GM21390 (cell line): ENCODE results near the gene SGO1.

Experiments
- ATAC-seq: cut with Tn5 transposase; IDR thresholded peaks from one replicate; pipeline ENCODE4 v1.9.1; 2021; ENCODE audit not compliant: unreplicated experiment

Gene SGO1

DNA sequence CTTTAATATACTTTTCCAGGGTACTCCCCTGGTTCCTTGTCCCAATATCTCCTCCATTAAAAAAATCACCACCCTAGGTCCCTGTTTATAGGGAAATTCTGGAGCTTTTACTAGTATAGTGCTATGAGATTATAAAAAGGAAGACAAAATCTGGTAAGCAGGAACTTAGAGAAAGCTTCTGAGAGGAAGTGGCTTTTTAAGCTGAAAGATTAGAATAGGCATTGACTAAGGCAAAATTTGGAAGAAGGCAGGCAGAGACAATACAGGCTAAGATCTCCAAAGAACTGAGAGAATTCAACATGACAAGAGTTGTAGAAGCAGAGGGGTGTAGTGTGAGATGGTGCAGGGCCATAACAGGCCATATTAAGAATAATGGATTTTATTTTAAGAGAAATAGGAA lies 25.8 kb downstream of the SGO1 start:
- ATAC-seq = no peak

DNA sequence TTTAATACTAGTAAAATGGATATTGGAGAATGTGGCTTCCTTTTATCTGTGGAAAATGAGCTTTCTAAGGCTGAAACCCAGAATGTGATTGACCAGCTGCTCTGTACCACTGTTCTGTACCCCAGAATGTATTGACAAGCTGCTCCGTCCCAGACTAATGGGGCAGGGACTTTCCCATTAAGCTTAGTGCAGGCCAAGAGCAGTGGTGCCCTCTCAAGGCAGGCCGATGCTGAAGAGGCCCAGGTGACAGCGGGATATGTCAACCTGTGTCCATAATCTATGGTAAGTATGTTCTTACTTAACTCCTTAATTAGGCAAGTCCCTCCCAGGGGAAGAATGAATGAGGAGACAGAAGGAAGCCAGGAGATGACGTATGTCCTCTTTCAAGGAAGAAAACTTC lies 31.1 kb downstream of the SGO1 start:
- no peak for ATAC-seq

DNA sequence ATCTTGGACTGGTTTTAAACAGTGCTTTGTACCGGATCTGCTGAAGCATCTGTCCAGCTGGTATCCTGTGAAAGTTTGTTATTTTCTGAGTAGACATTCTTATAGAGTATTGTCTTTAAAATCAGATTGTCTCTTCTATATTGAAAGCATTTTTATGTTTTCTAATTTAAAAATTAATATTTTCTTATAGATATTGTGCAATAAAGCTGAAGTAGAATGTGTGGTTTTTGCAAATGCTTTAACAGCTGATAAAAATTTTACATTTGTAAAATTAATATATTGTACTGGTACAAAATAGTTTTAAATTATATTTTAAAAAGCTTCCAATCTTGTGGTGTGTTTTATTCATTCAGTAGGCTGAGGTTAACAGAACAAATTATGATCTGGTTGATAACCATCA lies 31.9 kb downstream of the SGO1 start:
- ATAC-seq = no peak

DNA sequence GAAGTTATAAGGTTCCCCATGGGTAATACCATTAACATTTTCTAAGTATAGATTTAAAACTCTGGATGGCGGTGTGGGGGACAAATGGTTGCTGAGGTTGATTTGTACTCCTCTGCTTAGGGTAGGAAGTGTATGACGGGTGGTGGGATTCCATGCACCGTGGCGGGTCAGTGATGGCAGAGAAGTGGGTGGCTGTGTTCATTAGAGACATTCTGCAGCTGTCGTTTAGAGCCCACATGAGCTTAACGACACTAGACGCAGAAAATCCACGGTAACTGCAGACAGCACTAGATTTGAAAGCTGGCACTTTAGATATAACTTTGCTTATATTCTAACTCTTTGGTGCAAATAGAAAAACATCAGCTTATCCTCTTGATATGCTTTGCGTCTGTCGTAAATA lies 37.5 kb downstream of the SGO1 start:
- ATAC-seq = no peak

DNA sequence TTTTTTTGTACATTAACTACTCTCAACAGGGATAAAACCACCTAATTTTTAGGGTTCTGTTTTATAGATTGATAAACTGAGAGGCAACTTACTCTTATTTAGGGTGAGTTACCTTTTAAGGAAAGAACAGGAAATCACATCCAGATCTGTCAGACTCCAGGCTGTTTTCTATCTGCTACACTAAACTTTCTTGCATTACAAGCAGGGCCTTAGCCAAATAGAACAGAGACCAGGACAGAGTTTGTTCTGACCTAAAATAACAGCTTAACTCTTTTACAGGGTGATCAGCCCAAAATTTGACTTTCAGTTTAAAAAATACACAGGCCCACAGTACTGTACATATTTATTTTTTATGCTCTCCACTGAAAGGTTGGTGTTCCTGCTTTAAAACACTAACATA lies 38.6 kb downstream of the SGO1 start:
- ATAC-seq = no peak

DNA sequence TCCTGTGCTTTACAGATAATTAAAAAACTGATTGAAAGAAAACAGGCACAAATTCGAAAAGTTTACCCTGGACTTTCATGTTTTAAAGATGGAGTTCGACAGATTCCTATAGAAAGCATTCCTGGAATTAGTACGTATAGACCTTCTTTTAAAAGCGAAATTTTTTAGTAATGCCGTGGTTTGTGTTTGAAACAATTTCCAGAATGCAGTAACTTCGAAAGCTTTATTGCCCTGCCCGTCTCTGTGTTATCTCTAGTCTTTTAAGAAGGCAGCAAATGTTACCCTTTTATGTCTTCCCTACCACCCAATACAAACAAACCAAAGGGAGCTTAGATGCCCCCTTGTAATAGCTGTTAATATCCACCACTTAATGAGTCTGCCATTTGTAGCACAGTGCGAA lies 39.7 kb downstream of the SGO1 start:
- no peak for ATAC-seq

DNA sequence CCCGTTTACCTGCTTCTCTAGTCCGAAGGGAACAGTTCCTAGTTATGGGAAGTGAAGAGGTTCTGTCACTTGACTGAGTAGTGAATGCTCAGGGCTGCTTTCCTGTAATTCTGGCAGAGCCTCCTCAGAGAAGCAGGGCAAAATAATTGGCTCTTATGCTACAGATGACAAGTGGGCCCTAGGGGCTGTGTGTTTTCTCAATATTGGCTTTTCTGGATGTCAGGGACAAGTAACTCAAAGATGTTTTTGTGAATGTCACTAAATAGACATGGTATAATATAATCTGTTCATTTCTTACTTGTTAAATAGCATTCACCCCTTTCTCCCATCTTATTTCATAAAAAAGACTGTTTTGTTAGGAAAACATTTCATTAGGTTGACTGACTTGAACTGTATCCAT lies 40.1 kb downstream of the SGO1 start:
- no peak for ATAC-seq

DNA sequence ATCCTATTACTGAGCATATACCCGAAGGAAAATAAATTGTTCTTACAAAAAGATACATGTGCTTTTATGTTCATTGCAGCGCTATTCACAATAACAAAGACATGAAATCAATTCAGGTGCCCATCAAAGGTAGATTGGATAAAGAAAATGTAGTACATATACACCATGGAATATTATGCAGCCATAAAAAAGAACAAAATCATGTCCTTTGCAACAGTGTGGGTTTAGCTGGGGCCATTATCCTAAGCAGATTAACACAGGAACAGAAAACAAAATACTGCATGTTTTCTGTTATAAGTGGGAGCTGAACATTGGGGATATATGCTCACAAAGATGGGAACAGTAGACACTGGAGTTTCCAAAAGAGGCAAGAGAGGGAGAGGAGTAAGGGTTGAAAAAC lies 42.5 kb downstream of the SGO1 start:
- ATAC-seq = no peak

DNA sequence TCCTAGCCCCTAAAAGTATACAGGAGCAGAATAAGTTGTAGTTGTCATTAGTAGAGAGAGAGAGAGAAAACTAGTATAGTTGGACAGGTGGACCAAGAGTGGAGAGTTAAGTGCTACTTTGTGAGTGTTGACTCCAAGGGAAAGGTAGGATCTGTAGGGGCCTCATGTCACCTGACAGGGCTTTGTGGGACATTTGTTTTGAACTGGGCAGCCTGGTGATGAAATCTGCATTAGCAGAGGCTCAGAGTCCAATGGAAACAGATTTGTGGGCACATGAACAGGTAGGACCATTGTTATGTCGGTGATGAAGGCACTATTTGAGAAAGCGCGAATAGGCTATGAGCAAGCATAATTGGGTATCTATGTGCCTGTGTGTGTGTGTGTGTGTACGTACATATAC lies 43.5 kb downstream of the SGO1 start:
- ATAC-seq = no peak

DNA sequence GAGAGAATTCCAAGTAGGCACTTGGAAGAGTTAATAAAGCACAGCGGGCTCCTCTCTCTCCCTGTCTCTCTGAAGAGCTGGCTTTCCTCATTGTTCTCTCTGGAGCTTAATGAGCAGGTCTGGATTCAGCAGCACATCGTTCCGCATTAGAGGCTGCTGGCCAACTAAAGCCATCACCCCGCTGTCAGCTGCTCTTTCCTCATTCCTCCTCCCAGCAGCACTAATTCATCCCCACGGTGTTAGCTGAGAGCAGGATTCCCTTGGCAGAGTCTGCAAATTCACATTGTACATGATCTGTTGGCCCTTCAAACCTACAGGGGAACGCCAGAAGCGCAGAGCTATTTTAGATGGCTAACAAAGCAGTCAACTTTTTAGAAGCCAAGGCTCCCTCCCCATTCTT lies 44.2 kb downstream of the SGO1 start:
- no peak for ATAC-seq

DNA sequence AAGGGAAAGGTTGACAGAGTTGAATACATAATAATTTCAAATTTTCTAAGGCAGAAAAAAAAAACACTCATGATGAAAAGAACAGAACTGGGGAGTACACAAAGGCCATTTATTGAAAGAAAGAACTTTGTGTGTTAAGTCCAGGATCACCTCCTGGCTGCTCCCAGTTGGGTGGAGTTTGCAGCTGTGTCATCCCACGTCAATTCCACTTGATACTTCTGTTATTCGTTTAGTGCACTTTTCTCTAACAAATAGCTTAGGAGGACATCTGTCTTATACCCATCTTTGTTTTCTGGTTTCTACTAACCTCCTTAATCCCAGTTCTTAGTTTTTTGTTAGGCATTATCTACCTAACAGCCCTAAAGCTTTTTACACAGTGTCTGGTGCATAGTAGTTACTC lies 44.7 kb downstream of the SGO1 start:
- ATAC-seq = no peak

DNA sequence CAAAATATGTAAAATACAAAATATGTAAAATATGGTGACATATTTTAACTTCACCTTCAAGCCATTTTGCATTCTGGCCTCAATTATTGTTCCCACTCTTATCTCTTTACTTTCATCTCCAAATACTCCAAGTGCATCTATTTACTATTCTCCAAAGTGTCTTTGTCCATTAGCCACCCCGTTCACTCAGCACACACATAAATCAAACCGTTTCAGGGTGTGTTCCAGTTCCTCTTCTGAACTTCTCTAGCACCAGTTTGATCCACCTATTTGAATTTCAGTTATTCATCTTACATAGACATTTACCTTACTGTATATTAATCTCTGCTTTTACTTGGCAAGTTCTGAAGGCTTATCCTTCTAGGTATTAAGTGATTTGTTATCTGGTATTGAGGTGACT lies 45.1 kb downstream of the SGO1 start:
- ATAC-seq = no peak

DNA sequence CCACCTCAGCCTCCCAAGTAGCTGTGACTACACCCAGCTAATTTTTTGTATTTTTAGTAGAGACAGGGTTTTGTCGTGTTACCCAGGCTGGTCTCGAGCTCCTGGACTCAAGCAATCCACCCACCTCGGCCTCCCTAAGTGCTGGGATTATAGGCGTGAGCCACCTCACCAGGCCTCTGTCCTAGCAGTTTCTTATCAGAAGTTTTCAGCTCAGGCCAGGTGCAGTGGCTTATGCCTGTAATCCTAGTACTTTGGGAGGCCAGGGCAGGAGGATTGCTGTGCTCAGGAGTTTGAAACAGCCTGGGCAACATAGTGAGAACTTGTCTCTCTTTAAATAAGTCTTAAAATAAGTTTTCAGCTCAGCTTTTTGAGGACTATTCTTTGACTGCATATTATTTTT lies 48.4 kb downstream of the SGO1 start:
- no peak for ATAC-seq

DNA sequence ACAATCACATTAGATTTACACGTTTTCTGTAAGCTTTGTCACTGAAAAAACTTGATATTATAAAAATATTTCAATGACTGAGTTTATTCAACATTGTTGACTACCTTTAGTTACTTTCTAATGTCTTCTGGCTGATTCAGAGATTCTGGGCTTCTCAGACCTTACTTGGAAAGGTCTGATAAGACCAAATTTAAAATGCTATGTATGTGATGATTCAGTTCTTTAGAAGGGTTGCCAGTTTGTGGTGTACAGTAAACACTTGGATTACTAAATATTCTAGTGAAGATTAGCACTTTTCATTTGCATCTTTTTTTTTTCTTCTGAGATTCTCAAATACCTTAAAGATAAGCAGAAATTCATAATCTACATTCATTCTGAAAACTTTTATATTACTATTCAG lies 49.8 kb downstream of the SGO1 start:
- ATAC-seq = no peak

DNA sequence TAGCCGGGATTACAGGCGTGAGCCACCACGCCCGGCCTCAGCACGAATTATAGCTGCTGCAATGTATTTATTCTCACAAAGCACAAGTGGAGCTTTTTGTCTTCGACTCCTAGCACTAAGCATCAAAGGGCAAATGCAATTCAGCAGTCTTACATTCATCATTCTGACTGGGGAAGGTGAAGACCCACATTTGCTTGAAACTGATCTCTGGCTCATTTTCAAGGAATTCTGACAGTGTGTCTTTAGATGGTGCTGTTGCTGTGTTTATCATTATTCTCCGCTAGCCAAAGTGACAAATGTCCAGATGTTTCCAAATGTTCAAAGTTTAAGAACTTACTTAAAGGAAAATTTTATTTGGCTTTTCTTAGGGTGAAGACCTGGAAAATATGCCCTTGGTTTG lies 55.9 kb downstream of the SGO1 start:
- ATAC-seq = no peak

DNA sequence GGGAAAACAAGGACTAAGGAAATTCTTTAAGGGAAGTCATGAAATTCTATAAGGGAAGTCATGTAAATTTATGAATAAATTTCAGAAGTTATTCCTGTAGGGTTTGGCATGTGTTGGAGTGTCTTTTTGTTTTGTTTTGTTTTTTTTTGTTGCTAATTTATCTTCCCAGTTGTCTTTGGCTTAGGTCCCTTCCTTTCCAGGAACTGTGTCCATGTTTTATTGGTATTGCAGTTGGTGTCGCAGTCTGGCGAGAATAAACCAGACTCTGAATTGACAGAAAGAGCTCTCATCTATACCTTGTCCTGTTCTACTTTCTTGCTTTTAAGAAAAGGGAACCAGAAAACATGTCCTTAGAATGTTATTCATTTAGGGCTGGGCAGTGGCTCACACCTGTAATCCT lies 57.6 kb downstream of the SGO1 start:
- no peak for ATAC-seq

DNA sequence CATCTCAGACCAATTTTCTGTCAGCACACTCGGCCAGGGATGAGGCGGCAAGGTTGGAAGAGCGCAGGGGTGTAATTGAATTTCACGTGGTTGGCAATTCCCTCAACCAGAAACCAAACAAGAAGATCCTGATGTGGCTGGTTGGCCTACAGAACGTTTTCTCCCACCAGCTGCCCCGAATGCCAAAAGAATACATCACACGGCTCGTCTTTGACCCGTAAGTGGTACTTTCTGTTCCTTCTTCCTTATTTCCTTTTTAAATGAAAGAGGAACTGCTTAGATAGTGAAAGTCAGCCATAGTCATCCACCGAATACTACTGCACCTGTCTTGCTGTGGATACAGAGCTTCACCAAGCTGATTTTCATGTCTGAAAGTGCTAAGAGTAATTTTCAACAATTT lies 60.1 kb downstream of the SGO1 start:
- peak; percentile 99 for ATAC-seq

DNA sequence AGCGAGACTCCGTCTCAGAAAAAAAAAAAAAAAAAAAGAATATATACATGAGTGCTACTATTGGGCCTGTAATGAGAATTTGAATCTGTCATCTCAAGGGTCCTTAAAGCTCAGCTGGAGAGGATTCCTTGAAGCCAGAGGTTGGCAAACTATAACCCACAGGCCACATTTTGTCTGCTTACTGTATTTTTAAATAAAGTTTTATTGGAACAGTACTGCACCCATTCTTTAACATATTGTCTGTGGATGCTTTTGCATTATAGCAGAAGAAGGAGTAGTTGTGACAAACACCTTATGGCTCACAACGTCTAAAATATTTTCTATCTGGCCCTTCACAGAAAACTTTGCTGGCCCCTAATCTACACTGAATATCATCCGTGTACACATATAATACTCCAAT lies 60.7 kb downstream of the SGO1 start:
- ATAC-seq = no peak

DNA sequence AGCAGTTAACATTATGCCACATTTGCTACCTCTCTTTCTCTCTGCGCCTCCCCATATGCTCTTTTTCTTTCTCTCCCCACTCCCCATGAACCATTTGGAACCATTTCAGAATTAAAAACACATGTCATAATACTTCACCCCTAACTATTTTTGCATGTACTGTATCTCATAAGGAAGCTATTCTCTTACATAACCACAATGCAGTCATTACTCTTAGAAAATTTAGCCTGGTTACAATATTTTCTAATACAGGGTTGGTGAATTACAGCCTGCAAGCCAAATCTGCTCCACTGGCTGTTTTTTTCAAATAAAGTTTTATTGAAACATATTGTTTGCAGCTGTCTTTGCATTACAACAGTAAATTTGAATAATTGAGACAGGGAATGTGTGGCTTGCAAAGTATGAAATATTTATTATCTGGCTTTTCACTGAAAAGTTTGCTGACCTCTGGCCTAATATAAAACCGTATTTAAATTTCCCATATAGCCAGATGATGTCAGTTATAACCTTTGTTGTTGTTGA lies 62.8 kb downstream of the SGO1 start:
- no peak for ATAC-seq

DNA sequence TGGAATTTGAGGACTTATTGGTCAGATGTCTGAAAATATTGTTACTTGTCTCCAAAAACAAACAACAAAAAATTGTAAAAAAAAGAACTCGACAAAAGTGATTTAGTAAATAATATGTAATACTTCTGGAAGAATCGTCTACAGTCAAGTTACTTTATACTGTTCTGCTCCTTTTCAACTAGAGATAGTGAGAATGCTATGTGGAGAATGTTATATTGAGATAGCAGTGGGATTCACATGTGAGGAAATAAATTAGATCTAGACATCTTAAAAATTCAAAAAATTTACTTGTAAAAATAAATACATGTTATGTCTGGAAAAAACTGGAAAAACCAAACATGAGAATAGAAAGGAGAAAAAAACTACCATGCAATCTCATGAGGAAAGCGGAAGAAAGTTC lies 64.9 kb downstream of the SGO1 start:
- ATAC-seq = no peak
